A673 (cell line): ENCODE results near the gene GAS6. TPM values are rescaled to one million over a fixed set of nuclear protein-coding genes. Genes with fewer than 3 reads are reported as not detected.

ENCODE experiments used
- BruUV-seq: library from RNA; stranded (reverse); fragments of 400-500 nt; replicated peaks from 2 replicates; lab custom pipeline; 2021; lab: Mats Ljungman, UMichigan
- CTCF ChIA-PET: fragments of 300-600 bp; sonication (Branson Sonifier 250); formaldehyde crosslinking; loops from one replicate; lab custom pipeline; 2022; ENCODE audit warnings: antibody characterized with exemption; lab: Charles Lee
- POLR2A ChIA-PET: fragments of 300-600 bp; sonication (Branson Sonifier 250); formaldehyde crosslinking; loops from one replicate; lab custom pipeline; 2022; ENCODE audit warnings: antibody characterized with exemption; ENCODE audit not compliant: low non-redundant PET; lab: Charles Lee
- DNase-seq: peaks from one replicate; pipeline ENCODE4 v3.0.0-alpha.2; 2015; ENCODE audit warnings: low spot score
- H3K27ac ChIP-seq: fragments of 200-600 bp; sonication (generic); 2 replicates; pipeline ENCODE4 v1.5.1; 2016; ENCODE audit warnings: mixed run types, low read depth, mild to moderate bottlenecking, mixed read lengths, antibody characterized with exemption, low read length; ENCODE audit not compliant: poor library complexity, severe bottlenecking
- H3K27me3 ChIP-seq: fragments of 200-600 bp; sonication (generic); replicated peaks from 2 replicates; pipeline ENCODE4 v1.6.1; 2017; ENCODE audit warnings: mixed run types, low read depth, mild to moderate bottlenecking, mixed read lengths, antibody characterized with exemption, low read length; ENCODE audit not compliant: insufficient read depth, poor library complexity
- H3K36me3 ChIP-seq: fragments of 200-600 bp; sonication (generic); 2 replicates; pipeline ENCODE4 v1.6.1; 2016; ENCODE audit warnings: mixed run types, mild to moderate bottlenecking, mixed read lengths, antibody characterized with exemption, low read length; ENCODE audit not compliant: insufficient read depth, poor library complexity, severe bottlenecking
- H3K4me1 ChIP-seq: fragments of 200-600 bp; sonication (generic); 2 replicates; pipeline ENCODE4 v1.6.1; 2017; ENCODE audit warnings: mixed run types, mild to moderate bottlenecking, mixed read lengths, antibody characterized with exemption, low read length; ENCODE audit not compliant: insufficient read depth, poor library complexity, severe bottlenecking
- H3K4me3 ChIP-seq: fragments of 200-600 bp; sonication (generic); 2 replicates; pipeline ENCODE4 v1.5.1; 2016; ENCODE audit warnings: low read depth, mixed run types, mild to moderate bottlenecking, mixed read lengths, low read length; ENCODE audit not compliant: poor library complexity, severe bottlenecking
- H3K9me3 ChIP-seq: fragments of 200-600 bp; sonication (generic); 2 replicates; pipeline ENCODE4 v1.6.1; 2016; ENCODE audit warnings: mixed run types, low read depth, mild to moderate bottlenecking, mixed read lengths, antibody characterized with exemption, low read length; ENCODE audit not compliant: poor library complexity, severe bottlenecking
- EZH2 ChIP-seq: fragments of 200-600 bp; sonication (generic); IDR thresholded peaks from 2 replicates; pipeline ENCODE4 v1.6.1; 2017; ENCODE audit warnings: borderline replicate concordance, low read depth, mild to moderate bottlenecking, mixed read lengths, antibody characterized with exemption, low read length; ENCODE audit not compliant: poor library complexity, severe bottlenecking
- intact Hi-C: fragments of 100-400 bp; cut with micrococcal nuclease; formaldehyde crosslinking; loops from one replicate; pipeline ENCODE4 v1.10.0; 2022; ENCODE audit not compliant: unreplicated experiment
- total RNA-seq: library from RNA; stranded (reverse); gene quantifications from 2 replicates; pipeline ENCODE4 v1.2.3, GENCODE V29; 2021
- TF ChIP-seq, protein P1 (sequence below): fragments of 300-800, 200-600 bp; sonication (generic); conservative IDR thresholded peaks from 2 replicates; pipeline ENCODE4 v1.5.1; 2017; ENCODE audit warnings: low read depth, mild to moderate bottlenecking, antibody characterized with exemption, low read length, moderate library complexity, mixed read lengths

GAS6 gene
- total RNA-seq, 1 experiment from 2014 or later = 0.67 TPM

- Histone ChIP-seq H3K27ac (no peak overlapping the region), H3K36me3 (no peaks in the 10 kb centered on the region), H3K4me1 (no peaks in the 10 kb centered on the region), H3K4me3 (no peak overlapping the region), H3K27me3 (no peaks in the 10 kb centered on the region), H3K9me3 (no peaks in the 10 kb centered on the region)
- DNase-seq = no peak
- CTCF ChIA-PET = no interaction called here
- intact Hi-C loops = no loop called here
- POLR2A ChIA-PET = no interaction called here
- TF ChIP-seq, protein P1, sequence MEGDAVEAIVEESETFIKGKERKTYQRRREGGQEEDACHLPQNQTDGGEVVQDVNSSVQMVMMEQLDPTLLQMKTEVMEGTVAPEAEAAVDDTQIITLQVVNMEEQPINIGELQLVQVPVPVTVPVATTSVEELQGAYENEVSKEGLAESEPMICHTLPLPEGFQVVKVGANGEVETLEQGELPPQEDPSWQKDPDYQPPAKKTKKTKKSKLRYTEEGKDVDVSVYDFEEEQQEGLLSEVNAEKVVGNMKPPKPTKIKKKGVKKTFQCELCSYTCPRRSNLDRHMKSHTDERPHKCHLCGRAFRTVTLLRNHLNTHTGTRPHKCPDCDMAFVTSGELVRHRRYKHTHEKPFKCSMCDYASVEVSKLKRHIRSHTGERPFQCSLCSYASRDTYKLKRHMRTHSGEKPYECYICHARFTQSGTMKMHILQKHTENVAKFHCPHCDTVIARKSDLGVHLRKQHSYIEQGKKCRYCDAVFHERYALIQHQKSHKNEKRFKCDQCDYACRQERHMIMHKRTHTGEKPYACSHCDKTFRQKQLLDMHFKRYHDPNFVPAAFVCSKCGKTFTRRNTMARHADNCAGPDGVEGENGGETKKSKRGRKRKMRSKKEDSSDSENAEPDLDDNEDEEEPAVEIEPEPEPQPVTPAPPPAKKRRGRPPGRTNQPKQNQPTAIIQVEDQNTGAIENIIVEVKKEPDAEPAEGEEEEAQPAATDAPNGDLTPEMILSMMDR = no peak
- TF ChIP-seq EZH2 = no peak
- BruUV-seq = no TSS peak
These were observed 9.5 kb downstream of the GAS6 start for GRCh38 chr13:113854238-113855011.

DNA sequence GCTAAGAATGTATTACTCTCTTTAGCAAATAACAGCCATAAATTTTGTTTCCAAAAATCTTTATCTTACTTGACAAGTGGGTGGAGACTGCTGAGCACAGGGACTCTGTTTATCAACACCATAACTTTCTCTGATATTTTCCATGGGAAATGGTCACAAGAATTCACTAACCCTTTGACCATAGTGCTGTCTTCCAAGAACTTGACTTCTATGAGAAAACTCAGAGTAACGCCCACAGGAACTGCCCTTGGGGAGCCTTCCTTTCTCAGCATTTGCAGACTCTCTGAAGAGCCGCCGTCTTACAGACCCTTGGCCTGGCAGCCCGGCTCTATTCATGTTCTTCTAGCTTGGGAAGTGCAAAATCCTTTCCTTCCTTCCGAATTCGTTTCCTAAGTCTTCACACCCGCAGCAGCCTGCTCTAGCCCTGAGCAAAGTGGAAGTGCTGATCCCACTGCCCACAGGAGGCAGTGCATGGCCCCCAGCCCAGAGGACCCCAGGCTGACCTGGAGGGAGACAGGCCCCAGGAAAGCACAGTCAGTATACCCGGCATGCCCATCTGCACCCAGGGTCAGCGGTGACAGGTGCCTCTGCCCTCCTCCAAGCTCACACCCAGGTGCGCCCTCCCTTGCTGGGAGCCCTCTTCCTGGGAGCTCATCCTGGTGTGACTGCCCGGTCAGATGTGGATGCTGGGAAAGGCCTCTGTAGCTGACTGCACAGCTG, 10.2 kb downstream of the GAS6 start:
- no peak overlapping the region for H3K27ac ChIP-seq
- intact Hi-C loops = no loop called here
- H3K36me3 ChIP-seq = no peaks in the 10 kb centered on the region
- H3K9me3 ChIP-seq = no peaks in the 10 kb centered on the region
- no peak for DNase-seq
- ChIA-PET POLR2A (no interaction called here), CTCF (no interaction called here)
- H3K4me1 ChIP-seq = no peaks in the 10 kb centered on the region
- H3K27me3 ChIP-seq = no peaks in the 10 kb centered on the region
- TF ChIP-seq EZH2 = no peak
- TF ChIP-seq, protein P1 = no peak
- no peak overlapping the region for H3K4me3 ChIP-seq
- no TSS peak for BruUV-seq

DNA sequence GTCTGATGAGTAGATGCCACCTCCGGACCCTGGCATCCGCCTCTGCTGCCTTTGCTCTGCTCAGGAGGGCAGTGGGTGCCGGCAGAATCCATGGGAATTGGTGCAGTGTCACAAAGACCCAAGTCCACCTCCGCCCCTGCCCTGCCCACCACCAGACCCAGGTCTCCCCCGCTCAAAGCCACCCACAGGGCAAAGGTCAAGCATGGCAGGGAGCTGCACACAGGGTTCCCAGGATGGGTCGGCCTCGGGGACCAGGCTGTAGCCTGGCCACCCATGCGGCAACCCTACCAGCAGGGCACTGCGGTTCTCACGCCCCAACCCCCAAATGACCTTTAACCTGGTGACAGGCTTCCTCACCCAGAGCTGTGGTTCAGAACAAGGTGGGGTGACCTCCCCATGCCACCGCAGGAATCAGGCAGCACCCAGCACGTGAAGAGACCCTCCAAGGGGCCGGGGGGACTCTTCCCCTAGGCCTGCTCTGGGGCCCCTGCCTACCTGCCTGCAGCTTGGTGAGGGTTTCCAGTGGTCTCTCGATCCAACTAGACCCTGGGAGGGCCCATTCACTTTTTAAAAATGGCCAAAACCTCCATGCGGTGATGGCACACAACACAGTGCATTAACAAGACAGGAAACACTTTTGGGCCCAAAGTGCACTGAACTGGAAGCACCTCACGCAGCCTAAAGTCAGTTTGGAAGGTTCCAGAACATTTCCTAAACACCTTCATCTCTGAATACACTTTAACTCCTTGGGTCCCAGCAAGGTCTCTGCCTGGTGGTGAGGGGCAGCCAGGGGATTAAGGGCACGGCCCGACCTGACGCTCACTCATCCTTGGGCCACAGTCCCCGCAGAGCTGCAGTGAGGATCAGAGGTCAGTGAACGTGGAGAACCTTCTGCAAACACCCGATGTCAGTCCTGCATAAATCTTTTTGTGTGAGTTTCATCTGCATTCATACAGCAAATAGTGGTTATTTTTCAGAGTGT, 11.0 kb downstream of the GAS6 start:
- BruUV-seq = no TSS peak
- Histone ChIP-seq H3K9me3 (no peaks in the 10 kb centered on the region), H3K27me3 (no peaks in the 10 kb centered on the region), H3K27ac (no peak overlapping the region), H3K36me3 (no peaks in the 10 kb centered on the region), H3K4me1 (no peaks in the 10 kb centered on the region), H3K4me3 (no peak overlapping the region)
- POLR2A ChIA-PET = no interaction called here
- no peak for DNase-seq
- intact Hi-C loops = no loop called here
- no peak for TF ChIP-seq EZH2
- TF ChIP-seq, protein P1 = no peak
- CTCF ChIA-PET = no interaction called here
